ENCODE data around the gene NPFFR2. TPM values are rescaled to one million over a fixed set of nuclear protein-coding genes. Genes with fewer than 3 reads are reported as not detected.
"Not testable (repeated sequence)": the region's sequence is repeated elsewhere in the genome, so short reads cannot be mapped to it uniquely, and the experiment has no call there.

The NPFFR2 gene
- total RNA-seq, 1 donor from 2014 or later = not detected

- no peak overlapping the region for H3K4me3 Mint-ChIP-seq (ENCODE audit: unreplicated experiment)
- DNase-seq (ENCODE audit: low spot score) = no peak
- H3K9me3 Mint-ChIP-seq (ENCODE audit: low read depth) = no peaks in the 10 kb centered on the region
- H3K27me3 Mint-ChIP-seq (ENCODE audit: low read depth) = peaks cover 4% of the 10 kb centered on the region
- H3K27ac Mint-ChIP-seq (ENCODE audit: unreplicated experiment) = no peak overlapping the region
- TF ChIP-seq CTCF (IDR thresholded peaks at IDR 0.05) = no peak
- no peaks in the 10 kb centered on the region for H3K36me3 Mint-ChIP-seq (ENCODE audit: low read depth)
- no peaks in the 10 kb centered on the region for H3K4me1 Mint-ChIP-seq (ENCODE audit: low read depth)
Observed at GRCh38 chr4:72128741-72129140, 96.9 kb downstream of the NPFFR2 start.

GRCh38 chr4:72136429-72136828, 104.6 kb downstream of the NPFFR2 start:
- no peak for TF ChIP-seq CTCF (IDR thresholded peaks at IDR 0.05)
- DNase-seq (ENCODE audit: low spot score) = no peak
- Mint-ChIP-seq H3K9me3 (ENCODE audit: low read depth) (peaks cover 4% of the 10 kb centered on the region), H3K27me3 (ENCODE audit: low read depth) (peaks cover 8% of the 10 kb centered on the region), H3K4me3 (ENCODE audit: unreplicated experiment) (no peak overlapping the region), H3K27ac (ENCODE audit: unreplicated experiment) (no peak overlapping the region), H3K36me3 (ENCODE audit: low read depth) (no peaks in the 10 kb centered on the region), H3K4me1 (ENCODE audit: low read depth) (no peaks in the 10 kb centered on the region)

- not testable (repeated sequence) for H3K36me3 Mint-ChIP-seq (ENCODE audit: low read depth); H3K4me1 Mint-ChIP-seq (ENCODE audit: low read depth); DNase-seq (ENCODE audit: low spot score); H3K27ac Mint-ChIP-seq (ENCODE audit: unreplicated experiment); H3K4me3 Mint-ChIP-seq (ENCODE audit: unreplicated experiment); H3K9me3 Mint-ChIP-seq (ENCODE audit: low read depth)
- H3K27me3 Mint-ChIP-seq (ENCODE audit: low read depth) = peaks cover 13% of the 10 kb centered on the region
Observed at GRCh38 chr4:72139997-72140396, 108.2 kb downstream of the NPFFR2 start.

- Mint-ChIP-seq H3K36me3 (ENCODE audit: low read depth) (no peaks in the 10 kb centered on the region), H3K4me1 (ENCODE audit: low read depth) (no peaks in the 10 kb centered on the region), H3K27me3 (ENCODE audit: low read depth) (peaks cover 13% of the 10 kb centered on the region), H3K9me3 (ENCODE audit: low read depth) (peaks cover 4% of the 10 kb centered on the region), H3K27ac (ENCODE audit: unreplicated experiment) (no peak overlapping the region), H3K4me3 (ENCODE audit: unreplicated experiment) (no peak overlapping the region)
- no peak for DNase-seq (ENCODE audit: low spot score)
- no peak for TF ChIP-seq CTCF (IDR thresholded peaks at IDR 0.05)
Observed at GRCh38 chr4:72144241-72144640, 112.4 kb downstream of the NPFFR2 start.

- Mint-ChIP-seq H3K27me3 (ENCODE audit: low read depth) (peaks cover 14% of the 10 kb centered on the region), H3K4me1 (ENCODE audit: low read depth) (no peaks in the 10 kb centered on the region)
- DNase-seq (ENCODE audit: low spot score) = no peak
Observed at GRCh38 chr4:72152731-72153130, 120.9 kb downstream of the NPFFR2 start.

GRCh38 chr4:72153634-72154033, 121.8 kb downstream of the NPFFR2 start:
- not testable (repeated sequence) for DNase-seq (ENCODE audit: low spot score); H3K4me3 Mint-ChIP-seq (ENCODE audit: unreplicated experiment); H3K9me3 Mint-ChIP-seq (ENCODE audit: low read depth); H3K27ac Mint-ChIP-seq (ENCODE audit: unreplicated experiment); H3K4me1 Mint-ChIP-seq (ENCODE audit: low read depth); H3K36me3 Mint-ChIP-seq (ENCODE audit: low read depth)
- peaks cover 14% of the 10 kb centered on the region for H3K27me3 Mint-ChIP-seq (ENCODE audit: low read depth)

More at GRCh38 chr4:72152731-72153130, 120.9 kb downstream of the NPFFR2 start:
- Mint-ChIP-seq H3K27ac (ENCODE audit: unreplicated experiment) (no peak overlapping the region), H3K36me3 (ENCODE audit: low read depth) (no peaks in the 10 kb centered on the region), H3K4me3 (ENCODE audit: unreplicated experiment) (no peak overlapping the region), H3K9me3 (ENCODE audit: low read depth) (peaks cover 6% of the 10 kb centered on the region)
- no peak for TF ChIP-seq CTCF (IDR thresholded peaks at IDR 0.05)

- H3K36me3 Mint-ChIP-seq (ENCODE audit: low read depth); H3K4me3 Mint-ChIP-seq (ENCODE audit: unreplicated experiment); H3K27ac Mint-ChIP-seq (ENCODE audit: unreplicated experiment); H3K27me3 Mint-ChIP-seq (ENCODE audit: low read depth); H3K4me1 Mint-ChIP-seq (ENCODE audit: low read depth); DNase-seq (ENCODE audit: low spot score): not testable (repeated sequence)
- H3K9me3 Mint-ChIP-seq (ENCODE audit: low read depth) = peaks cover 25% of the 10 kb centered on the region
Observed at GRCh38 chr4:72169285-72169684, 137.5 kb downstream of the NPFFR2 start.
